IPS-11a (cell line): Measurements from ENCODE around the gene P2RX7.
A peak's percentile ranks its signal among the peaks of the same experiment; 100 is the strongest.
"Not testable (repeated sequence)": the region's sequence is repeated elsewhere in the genome, so short reads cannot be mapped to it uniquely, and the experiment has no call there.

Source experiments
- H3K4me3 ChIP-seq: one replicate; pipeline ENCODE4 v1.5.1; 2013; ENCODE audit warnings: low read depth, low read length, control low read depth

The P2RX7 gene

DNA sequence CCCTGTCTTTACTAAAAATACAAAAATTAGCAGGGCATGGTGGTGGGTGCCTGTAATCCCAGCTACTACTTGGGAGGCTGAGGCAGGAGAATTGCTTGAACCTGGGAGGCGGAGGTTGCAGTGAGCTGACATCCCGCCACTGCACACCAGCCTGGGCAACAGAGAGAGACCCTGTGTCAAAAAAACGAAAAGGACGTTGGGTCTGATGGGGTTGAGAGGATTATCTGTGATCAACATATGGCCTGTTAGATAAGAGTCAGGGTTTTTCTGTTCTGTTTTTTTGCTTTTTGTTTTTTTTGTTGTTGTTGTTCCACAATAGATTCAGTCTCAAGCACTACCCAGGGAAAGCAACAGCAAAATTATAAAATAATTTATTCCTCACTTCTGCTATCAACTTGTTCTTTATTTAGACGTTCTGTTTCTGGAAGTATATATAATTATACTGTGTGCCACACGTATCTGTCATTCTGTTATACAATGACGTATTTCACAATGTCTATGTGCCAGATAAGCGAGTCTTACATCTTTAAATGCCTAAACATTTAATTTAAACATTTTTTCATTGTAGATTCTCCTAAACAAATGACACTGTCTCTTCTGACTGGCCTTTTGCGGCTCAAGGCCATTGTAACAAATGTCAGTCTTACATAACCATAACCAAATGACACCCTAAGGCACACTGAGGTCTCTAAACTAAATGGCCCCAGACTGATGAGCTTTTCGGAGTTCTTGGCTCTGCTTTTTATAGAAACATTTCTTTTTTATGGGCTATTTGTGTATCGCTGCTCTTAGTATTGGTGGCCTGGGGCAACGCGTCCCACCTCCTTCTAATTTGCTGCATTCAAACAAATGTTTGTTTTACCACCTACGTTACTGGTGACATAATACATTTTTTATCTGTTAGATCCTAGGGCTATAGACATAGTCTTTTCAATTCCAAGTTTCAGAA lies 70.0 kb downstream of the P2RX7 start:
- H3K4me3 ChIP-seq, result no peak overlapping the region

DNA sequence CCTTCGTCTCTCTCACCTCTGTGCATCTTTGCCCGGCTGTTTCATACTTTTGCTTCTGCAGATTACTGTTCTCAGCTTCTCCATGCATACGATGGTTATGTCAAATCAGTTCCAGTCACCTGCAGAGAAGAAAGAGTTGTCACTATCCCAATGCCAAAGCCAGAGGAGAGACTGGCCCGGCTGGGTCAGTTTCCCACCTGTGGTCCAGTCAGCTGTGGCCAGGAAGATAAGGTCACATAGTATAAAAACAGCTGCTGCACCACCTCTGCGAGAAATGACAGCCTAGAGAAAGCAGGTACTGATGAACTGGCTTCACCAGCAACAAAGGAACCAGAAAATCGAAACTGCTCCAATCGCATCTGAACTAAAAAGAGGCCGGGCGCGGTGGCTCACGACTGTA lies 70.8 kb downstream of the P2RX7 start:
- H3K4me3 ChIP-seq, result no peak overlapping the region

DNA sequence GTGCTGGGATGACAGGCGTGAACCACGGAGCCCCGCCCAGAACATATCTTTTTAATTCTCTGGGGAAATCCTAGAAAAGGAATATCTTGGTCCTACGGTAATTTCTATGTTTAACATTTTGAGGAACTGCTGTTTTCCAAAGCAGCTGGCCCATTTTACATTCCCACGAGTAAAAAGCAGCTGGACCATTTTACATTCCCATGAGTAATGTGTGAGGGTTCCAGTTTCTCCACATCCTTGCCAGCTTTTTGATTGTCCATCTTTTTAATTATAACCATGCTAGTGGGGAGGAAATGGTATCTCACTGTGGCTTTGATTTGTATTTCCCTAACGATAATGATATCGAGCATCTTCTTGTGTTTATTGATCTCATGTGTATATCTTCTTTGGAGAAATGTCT lies 72.8 kb downstream of the P2RX7 start:
- H3K4me3 ChIP-seq, result no peak overlapping the region

- H3K4me3 ChIP-seq, result not testable (repeated sequence)
Measured at GRCh38 chr12:121208571-121208970, 75.9 kb downstream of the P2RX7 start.

DNA sequence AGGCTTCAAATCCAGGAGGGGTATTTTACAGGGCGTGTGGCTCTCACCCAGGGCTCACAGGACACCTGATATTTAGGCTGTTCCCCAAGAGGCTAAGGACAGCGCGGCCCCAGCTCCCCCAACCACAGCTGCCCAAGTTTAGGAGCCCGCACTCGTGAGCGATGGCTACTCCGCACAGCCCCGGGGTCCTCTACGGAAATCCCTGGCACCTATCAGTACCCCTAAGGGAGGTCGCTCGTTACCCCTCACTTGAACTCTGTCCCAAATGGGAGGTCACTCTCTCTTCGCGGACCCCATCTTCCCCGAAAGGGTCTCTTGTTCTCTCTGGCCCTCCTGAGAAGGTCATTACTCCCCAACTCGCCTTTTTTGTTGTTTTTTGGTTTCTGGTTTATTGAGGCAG lies 76.5 kb downstream of the P2RX7 start:
- H3K4me3 ChIP-seq, result no peak overlapping the region

DNA sequence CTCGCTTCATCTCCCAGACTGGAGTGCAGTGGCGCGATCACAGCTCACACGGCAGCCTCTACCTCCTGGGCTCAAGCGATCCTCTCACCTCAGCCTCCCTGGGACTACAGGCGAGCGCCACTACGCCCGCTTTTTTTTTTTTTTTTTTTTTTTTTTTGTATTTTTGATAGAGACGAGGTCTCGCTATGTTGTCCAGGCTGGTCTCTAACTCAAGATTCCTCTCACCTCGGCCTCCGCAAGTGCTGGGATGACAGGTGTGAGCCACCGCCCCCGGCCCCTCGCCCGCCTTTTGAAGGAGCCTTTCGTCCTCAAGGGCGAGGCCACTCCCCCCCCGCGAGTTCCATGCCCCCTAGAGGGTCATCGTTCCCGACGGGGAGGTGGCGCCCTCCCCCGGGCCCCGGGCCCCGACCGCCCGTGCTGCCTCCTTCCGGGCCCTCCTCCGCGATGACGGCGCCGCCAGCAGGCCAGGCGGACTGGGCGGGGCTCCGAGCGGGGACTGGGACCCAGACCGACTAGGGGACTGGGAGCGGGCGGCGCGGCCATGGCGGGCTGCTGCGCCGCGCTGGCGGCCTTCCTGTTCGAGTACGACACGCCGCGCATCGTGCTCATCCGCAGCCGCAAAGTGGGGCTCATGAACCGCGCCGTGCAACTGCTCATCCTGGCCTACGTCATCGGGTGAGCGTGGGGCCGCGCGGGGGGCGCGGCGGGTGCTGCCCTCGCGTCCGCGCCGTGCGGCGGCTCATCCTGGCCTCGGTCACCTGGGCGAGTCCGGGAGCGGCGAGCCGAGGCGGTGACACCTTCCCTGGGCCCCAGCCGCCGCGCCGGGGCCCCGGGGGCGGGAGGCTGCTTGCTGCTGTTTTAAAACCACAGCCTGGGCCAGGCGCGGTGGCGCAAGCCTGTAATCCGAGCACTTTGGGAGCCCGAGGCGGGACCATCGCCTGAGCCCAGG lies 77.2 kb downstream of the P2RX7 start, which contains the start of gene P2RX4:
Gene P2RX4, plus strand, starts transcription at position 506 of the 949 bp plus-strand sequence. Its CDS starts 36 bp downstream, at position 542.
- H3K4me3 ChIP-seq, result peak within 1 kb of the TSS; percentile 85

GRCh38 chr12:121212875-121213274 lies 80.2 kb downstream of the P2RX7 start:
- no peak overlapping the region for H3K4me3 ChIP-seq

DNA sequence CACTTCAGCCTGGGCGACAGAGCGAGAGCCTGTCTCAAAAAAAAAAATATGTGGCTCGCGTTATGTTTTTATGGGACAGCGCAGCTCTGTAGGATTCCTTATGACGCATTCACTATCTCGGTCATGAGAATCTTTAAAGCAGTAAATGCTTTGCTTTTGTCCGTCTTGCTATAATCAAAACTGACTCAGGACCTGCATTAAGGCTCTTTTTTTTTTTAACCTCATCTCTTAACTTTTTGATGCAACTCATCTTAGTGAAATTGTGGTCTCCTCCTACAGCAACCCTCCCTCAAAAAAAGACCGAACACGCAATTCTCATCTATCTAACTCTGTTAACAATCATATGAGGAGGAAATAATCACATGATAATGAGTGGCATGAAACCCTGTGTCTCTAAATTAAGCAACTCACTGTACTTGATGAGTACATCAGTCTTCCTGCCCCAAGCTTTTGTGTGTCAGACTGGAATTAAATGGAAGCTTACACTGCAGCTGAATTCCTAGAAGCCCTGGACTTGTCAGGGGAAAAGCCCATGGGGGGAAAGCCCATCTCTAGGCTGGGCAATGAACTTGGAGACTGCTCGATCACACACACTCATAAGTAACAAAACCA lies 81.6 kb downstream of the P2RX7 start:
- no peak overlapping the region for H3K4me3 ChIP-seq

GRCh38 chr12:121214855-121215745 lies 82.4 kb downstream of the P2RX7 start:
- H3K4me3 ChIP-seq, result no peak overlapping the region

DNA sequence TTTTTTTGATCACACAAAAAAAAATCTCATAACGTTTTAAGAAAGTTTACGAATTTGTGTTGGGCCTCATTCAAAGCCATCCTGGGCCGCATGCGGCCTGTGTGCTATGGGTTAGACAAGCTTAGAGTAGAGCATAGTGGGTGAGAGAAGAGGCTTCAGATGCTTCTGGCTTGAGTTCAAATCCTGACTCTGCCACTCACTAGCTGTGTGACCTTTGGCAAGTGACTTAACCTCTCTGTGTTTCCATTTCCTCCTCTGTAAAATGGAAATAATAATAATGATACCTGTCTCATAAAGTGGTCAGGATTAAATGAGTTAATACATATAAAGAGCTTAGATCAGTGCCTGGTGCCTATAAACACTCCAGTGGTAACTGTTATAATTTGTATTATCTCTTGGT lies 83.4 kb downstream of the P2RX7 start:
- no peak overlapping the region for H3K4me3 ChIP-seq

DNA sequence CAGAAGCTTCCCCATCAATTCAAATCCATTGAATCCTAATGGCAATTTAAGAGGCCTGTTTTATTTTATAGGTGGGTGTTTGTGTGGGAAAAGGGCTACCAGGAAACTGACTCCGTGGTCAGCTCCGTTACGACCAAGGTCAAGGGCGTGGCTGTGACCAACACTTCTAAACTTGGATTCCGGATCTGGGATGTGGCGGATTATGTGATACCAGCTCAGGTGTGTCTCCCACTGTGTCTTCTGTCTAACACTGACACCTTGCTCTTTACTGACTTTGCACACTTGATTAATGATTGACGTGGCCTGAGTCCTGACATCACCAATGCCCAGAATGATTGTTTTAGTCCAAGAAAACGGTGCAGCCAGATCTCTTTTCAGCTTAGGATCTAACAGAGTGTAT lies 84.4 kb downstream of the P2RX7 start:
- H3K4me3 ChIP-seq, result no peak overlapping the region

- H3K4me3 ChIP-seq, result no peak overlapping the region
Measured at GRCh38 chr12:121217761-121218160, 85.1 kb downstream of the P2RX7 start.

- H3K4me3 ChIP-seq, result no peak overlapping the region
Measured at GRCh38 chr12:121218588-121219352, 86.1 kb downstream of the P2RX7 start.

GRCh38 chr12:121219353-121219986 lies 86.8 kb downstream of the P2RX7 start:
- no peak overlapping the region for H3K4me3 ChIP-seq

DNA sequence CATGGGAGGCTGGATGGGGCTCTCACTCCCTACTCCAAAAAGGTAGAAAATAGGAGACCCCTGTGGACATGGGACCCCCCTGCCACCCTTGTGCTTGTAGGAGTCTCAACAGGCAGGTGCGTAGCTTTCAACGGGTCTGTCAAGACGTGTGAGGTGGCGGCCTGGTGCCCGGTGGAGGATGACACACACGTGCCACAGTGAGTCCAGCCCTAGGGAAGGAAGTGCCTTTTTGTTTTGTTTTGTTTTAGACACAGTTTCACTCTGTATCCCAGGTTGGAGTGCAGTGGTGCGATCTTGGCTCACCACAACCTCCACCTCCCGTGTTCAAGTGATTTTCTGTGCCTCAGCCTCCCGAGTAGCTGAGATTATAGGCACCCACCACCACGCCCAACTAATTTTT lies 90.2 kb downstream of the P2RX7 start:
- no peak overlapping the region for H3K4me3 ChIP-seq

- no peak overlapping the region for H3K4me3 ChIP-seq
Measured at GRCh38 chr12:121223292-121224285, 90.9 kb downstream of the P2RX7 start.

DNA sequence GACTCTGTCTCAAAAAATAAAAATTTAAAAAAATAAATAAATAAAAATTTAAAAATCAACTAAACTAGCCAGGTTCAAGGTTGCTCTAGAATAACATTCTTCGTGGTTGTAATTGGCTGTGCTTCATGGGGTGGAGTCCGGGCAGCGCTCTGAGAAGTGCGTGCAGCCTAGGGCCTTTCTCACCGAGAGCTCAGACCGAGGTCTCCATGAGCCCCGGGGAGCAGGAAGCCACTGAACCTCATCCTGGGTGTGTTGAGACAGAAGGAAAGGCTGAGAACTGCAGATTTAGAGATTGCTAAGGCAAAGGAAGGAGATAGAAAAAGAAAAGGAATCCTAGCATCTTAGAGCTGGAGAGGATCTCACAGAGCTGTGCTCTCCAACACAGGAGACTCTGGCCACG lies 91.9 kb downstream of the P2RX7 start:
- H3K4me3 ChIP-seq, result no peak overlapping the region

- no peak overlapping the region for H3K4me3 ChIP-seq
Measured at GRCh38 chr12:121226399-121226798, 93.7 kb downstream of the P2RX7 start.
